GF-D8 (cell line): Measurements from ENCODE around the gene TEPSIN.
A peak's percentile ranks its signal among the peaks of the same experiment; 100 is the strongest.

ENCODE experiments used
- DNase-seq: peaks from one replicate; lab custom pipeline; 2025; lab: John Stamatoyannopoulos, UW

The TEPSIN gene

DNA sequence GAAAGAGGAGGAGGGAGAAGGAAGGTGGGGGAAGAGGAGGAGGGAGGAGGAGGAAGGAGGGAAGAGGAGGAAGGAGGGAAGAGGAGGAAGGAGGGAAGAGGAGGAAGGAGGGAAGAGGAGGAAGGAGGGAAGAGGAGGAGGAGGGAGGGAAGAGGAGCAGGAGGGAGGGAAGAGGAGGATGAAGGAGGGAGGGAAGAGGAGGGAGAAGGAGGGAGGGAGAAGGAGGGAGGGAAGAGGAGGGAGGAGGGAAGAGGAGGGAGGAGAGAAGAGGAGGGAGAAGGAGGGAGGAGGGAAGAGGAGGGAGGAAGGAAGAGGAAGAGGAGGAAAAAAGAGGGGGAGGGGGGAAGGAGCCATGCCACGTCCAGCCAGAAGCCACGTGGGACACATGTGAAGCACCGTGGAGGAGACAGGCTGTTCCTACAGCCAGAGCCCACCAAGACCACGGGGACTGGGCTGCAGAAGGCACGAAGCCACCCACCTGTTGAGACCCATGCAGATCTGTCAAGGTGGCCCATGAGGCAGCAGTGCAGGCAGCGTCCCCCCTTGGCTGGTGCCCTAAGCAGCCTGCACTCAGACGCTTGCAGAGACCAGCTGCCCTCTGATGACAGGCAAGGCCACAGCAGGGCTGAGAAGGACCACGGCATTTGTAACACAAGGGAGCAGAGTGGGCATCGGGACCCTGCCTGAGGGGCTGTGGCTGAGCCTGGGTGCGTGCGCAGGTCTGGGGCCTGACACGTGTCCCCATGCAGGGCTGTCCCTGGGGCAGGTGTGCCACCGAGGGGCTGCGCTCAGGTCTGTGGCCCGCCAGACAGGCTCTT is 10.6 kb upstream of the TEPSIN start:
- DNase-seq: no peak

DNA sequence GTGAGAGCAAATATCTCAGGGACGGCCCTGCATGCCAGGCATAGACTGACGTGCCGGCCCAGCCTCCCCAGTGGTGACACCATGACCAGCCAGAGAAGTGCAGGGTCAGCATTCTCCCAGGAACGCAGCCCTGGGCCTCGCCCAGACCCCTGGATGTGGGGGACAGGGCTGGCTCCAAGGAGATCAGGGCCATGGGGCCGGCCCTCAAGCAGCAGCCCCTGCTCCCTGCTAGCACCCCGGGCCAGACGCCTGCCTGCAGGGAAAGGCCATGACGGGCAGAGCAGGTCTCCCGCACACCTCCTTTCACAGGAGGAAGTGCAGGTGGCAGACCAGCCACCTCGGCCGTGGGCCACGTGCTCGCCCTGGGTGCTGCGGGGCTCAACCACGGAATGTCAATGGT is 9.8 kb upstream of the TEPSIN start:
- no peak for DNase-seq

DNA sequence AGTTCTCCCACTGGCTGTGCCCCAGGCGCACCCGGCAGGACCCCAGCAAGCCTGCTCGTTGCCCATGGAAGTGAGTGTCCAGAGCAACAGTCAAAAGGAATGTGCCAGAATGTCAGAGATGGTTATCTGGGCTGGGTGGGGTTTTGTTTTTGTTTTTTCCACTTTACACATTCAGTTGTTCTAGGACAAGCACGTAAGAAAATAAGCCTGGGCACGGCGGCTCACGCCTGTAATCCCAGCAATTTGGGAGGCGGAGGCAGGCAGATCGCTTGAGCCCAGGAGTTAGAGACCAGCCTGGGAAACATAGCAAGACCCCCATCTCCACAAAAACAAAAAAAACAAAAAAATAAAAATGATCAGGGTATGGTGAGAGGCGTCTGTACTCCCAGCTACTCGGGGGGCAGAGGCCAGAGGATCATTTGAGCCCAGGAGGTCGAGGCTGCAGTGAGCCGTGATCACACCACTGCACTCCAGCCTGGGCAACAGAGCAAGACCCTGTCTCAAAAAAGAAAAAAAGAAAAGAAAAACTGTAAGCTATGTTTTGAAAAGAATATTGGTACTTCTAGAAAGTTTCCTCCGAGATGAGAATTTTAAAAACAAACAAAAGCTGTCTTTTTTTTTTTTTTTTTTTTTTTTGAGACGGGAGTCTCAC is 8.6 kb upstream of the TEPSIN start:
- DNase-seq: no peak

DNA sequence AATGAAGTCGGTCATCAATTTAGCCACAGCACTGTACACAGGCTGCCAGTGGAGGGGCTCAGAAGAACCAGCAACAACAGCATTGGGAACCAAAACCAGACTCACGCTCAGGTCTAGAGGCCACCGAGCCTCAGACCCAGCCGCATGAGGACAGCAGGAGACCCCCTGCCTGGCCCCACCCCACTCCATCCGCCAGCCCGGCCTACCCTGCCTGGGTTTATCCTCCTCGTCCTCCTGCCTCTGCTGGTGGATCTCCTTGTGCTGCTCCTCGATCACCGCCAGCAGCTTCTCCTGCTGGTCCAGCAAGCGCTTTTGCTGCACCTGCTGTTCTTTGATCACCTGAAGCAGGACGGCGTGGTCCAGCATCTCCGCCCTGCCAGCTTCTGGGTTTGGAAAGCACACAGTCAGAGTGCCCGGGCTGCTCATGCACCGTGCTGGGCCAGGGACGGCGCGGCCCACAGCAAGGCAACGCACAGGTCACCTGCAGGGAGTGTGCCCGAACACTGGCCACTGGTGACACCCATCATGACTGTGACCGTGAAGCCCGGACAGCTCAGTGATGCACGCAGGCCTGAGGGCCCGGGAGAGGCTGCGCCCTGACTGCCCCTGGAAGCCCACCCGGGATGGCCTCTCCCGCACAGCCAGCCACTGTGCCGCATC is 8.0 kb upstream of the TEPSIN start:
- DNase-seq: no peak

DNA sequence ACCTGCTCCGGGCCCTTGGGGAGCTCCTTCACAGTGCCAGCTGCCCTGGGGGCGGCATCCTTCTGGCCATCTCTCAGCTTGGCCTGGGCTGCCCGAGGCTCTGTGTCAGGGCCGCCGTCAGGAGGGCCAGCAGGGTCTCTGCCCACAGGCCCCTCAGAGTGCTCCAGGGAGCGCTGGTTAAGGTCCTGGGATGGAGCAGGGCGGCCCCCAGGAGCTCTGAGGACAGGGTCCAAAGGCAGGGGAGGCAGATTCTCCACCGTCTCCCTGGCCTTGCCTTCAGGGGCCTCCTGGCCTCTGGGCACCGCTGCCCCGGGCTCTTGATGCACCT is 7.5 kb upstream of the TEPSIN start:
- DNase-seq: no peak

DNA sequence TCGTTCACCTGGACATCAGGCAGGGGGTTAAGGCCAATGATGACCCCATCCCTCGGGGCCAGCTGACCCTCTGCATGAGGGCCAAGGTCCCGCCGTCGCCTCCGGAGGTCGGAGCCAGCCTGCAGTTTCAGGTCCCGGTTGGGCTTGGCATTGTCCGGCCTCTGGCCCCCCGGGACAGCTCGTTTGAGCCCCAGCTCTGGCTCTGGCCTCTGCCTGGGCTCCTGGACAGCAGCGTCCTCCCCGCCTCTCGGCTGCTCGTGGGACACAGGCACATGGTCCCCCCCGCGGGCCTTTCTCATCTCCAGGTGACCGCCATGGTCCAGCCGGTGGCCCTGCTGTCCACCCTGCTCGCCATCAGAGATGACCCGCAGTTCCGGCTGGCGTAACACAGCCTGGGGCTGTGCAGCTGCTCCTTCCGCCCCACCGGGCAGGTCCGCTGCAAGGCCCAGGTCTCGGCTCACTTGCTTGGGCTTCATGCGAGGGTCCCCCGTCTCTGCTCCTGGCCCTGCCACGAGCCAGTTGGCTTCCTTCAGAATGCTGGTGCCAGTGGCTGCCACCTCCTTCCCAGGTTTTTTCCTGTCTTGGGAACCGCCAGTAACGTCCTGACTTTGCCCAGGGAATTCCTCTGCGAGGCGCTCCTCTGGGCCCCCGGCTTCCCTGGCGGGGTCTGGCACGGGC is 6.9 kb upstream of the TEPSIN start:
- DNase-seq: no peak

DNA sequence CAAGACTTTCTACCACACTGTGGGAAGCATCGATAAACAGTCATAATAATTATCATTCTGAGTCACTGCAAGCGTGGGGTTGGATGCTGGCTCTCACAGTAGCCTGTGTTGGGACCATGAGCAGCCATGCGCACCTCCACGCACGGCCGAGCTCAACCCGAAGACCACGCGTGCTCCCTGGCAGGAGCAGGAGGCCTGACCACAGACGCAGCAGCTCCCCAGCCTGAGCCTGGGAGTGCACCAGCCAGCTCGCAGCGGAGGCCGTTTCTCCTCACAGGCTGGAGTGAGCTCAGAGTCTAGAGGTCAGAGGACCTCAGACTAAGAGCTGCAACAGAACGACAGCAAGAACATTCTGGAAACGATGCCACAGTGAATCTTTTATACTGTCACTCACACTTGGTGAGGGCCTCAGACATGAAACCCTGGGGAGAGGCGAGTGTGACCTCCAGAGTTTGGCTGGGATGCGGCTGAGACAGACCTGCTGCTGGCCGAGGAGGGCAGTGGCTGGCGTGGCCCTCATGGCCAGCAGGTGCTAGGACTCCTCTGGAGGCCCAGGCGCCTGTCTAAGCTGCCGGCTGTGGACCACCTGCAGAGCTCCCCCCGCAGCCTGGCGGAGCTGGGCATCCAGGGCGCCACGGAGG is 6.3 kb upstream of the TEPSIN start:
- no peak for DNase-seq

DNA sequence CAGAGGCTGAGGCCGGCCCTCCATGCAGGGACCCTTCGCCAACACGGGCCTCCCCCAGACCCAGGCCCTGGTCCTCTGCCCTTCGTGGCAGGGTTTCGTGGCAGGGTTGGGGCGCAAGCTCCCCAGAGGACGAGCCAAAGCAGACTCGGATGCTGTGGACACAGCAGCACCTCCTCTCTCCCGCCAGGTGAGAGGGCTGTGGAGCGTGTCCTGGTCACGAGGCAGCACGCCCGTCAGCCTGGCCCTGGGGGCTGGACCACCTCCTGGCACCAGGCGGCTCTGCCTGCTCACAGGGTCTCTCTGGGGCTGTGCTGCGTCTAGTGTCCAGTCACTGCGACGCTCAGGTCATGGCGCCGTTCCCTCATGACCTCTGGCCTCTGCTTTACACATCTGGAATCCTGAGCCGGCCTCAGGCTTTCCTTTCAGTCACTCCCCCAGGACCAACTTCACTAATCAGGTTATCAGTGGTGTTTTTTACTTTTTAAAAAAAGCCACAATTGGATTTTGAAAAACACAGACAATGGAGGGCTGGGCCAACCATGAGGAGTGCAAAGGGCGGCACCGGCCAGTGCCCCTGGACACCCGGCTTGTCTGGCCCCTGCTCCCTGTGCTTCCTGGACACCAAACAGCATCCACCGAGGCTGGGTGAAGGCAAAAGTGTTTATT is 5.6 kb upstream of the TEPSIN start:
- no peak for DNase-seq

DNA sequence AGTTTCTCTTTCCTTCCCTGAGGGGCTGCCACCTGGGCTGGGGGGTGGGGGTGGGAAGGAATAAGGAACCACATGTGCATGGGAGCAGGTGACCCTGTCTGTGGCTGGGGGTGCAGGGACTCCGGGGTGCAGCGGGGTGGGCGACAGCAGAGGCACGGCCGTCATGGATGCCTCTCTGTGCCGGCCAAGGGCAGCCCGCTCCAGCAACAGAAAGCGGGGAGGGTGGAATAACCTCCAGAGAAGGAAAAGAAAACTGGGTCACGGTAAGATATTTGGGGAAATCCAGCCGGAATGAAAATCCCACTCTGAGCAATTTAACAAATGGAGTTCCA is 4.4 kb upstream of the TEPSIN start:
- DNase-seq: no peak

DNA sequence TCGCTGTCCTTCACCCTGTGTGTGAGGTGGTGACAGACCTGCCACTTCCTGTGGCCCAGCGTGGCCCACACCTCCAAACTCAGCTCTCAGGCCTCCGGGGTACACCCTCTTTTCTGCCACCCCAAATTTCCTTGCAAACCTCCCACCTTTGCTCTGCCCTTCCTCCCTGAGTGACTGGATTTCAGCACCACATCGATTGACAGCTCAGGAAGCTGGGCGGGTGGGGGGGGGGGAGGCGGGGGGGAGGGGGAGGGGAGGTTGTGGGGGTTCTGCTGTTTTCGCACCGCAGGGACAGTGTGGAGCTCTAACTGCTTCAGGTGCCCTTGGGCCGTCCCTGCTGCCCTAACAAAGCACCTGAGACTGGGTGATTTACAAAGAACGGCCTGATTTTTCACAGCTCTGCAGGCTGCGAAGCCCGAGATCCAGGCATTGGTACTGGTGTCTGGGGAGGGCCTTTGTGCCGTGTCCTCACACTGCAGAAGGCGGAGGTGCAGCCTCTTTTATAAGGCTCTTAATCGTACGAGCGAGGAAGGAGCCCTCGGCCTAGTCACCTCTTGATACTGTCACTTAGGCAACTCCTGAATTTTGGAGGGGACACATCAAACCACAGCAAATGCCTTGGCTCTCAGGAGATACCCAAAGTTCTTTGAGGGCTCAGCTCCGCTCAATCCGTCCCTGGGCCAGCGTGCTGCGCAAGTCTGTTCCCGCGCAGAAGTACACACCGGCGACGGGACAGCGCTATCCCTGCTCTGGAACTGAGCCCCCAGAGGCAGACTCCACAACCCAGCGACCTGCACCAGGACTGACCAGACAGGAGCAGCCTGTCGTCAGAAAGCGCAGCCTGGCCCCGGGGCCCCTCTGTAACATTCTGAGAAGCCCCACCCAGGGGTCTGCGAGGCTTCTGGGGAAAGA is 3.8 kb upstream of the TEPSIN start:
- DNase-seq: no peak

DNA sequence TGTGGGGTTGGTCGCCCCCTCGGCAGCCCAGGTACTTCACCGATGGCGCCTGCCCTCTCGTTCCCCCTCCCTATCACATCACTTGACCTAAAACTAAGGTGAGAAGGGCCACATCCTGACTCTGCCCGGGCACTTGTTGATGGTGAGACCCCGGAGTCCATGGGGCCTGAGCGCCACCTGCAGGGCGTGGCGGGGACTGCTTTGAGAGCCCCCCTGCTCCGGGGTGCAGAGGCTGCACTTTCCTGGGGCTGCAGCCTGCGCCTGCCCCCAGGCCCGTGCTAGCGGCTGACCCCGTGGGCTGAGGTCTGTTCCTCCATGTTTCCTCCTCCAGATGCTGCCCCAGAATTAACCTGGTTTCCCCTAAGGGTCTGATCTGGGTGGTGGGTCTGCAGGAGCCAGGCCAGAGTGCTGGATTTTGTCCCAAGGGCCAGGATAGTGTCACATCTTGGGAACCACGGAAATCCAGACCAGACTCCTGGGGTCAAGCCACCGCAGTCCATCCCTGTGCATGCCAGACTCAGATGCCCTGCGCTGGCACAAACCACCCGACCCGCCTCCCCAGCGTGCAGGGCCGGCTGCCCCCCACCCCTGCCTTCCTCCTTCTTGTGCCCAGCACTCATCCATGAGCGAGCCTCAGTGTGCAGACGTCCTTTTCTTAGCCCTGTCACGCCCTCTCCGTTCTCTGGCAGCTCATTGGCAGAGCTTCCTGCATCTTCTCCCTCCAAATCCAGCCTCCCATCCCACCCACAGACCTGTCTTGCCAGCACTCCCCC is 3.0 kb upstream of the TEPSIN start:
- peak; percentile 3 for DNase-seq

DNA sequence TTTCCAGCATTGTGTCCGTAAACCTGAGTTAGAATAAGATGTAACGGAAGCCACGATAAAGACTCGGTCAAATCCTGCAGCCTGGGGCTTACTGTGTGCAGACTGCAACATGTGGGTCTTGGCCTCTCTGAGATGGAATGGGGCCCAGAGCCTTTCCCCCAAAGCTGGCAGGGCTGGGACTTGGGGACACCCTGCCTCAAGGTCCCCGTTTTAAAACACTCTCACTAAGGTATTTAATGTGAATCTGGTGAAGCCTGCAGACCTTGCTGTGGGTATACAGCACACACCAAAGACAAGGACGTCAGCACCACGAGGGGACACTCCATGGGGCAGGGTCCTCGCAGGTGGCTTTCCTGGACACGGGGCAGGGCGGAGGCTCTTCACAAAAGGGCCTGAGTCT is 2.3 kb upstream of the TEPSIN start:
- no peak for DNase-seq

DNA sequence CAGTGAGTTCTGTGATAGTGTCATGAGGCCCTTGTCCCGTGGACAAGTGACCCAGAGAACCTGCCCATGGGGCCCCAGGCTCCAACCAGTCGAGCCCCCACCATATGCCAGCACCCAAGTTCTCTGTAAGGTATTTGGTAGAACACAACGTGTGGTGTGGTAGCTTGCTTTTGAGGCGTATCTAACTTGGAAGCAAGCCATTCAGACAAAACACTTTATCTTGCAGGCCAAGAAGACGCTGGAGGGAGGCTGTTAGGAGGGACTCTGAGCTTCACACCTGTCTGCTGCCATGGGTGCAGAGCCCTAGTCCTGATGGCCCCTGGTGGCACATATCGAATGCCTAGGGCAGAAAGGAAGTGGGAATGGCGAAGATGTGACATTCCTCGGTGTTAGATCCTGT is 1.9 kb upstream of the TEPSIN start:
- no peak for DNase-seq

DNA sequence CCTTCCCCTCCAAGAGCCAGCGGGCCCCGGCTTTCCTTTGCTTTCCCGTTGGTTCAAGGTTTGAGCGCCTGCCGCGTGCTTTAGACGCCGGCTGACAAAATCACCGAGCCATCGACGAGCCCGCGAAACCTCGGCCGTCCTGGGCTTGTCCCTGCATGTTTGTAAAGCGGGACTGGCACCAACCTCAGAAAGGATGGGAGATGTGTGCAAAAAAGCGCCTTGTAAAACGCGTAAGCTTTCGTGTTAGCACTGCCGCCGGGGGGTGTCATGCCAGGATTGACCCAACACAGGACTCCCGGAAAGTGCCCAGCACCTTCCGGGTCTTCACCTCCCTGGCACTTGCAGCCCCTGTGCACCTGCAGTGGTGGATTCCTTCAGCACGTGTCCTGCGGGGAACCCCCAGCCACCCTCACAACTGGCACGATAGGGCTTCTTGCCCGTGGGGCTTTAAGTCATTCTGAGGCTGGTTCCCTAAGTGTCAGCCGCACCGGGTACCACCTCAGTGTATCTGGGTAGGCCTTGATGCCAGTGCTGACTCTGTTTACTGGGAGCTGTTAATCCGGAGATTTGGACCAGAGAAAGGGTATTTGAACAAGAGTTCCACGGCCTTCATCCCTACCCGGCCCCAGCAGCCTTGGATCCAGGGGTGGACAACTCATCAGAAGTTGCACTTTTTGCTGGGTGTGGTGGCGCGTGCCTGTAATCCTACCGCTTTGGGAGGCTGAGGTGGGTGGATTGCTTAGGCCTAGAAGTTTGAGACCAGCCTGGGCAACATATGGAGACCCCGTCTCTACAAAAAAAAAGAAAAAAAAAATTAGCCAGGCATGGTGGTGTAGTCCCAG is 1.1 kb upstream of the TEPSIN start:
- DNase-seq: no peak

DNA sequence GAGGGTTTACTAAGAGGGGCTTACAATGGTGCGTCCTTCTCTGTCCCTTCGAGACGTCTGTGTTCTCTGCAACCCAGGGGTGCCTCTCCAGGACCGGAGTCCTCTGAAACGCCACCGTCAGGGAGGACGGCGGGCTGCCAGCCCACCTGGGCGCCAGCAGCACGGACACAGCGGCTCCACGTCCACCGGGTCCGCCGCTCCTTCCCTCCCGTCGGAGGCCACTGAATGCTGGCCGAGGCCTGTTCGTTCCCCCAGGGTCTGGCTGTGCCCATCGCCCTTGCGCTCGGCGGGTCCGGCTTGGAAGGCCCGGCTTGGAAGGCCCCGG is 403 bp downstream of the TEPSIN start:
- DNase-seq: no peak

DNA sequence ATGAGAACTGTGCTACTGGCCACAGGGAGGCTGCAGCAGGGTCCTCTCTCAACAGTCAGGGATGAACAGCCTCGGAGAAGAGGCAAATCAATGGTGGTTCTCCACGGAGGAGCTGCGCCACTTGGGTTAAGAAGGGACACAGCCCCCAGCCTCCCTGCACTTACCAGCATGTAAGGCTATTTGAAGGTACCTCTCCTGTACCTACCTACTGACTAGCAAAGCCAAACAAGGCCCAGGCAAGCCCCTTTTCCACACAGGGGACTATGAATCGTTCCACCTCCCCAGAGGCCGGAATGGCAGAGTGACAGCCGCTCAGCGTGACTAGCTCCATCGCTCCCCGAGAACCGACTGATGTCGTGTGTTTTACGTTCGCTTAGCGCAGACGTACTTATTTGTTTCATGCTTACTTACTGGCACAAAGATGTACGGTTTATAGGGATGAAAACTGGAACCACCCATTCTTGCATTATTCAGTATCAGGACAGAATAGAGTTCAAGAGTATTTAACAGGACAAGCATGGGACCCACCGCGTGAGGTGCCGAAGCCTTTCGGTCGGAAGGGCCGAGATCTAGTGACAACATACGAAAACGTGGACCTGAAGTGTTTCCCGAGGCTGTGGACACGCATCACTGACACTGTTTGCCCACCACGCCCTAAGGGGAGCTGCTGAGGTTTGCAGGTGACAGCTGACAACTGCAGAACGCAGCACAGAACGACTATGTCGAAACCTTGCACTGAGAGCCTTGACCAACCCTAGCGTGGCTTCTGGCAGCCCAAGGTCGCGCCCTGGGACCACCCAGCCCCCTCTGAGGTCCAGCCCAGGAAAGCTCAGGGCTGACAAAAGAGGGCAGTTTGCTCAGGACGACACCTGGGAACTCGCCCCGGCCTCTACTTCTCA is 1.0 kb downstream of the TEPSIN start:
- no peak for DNase-seq

DNA sequence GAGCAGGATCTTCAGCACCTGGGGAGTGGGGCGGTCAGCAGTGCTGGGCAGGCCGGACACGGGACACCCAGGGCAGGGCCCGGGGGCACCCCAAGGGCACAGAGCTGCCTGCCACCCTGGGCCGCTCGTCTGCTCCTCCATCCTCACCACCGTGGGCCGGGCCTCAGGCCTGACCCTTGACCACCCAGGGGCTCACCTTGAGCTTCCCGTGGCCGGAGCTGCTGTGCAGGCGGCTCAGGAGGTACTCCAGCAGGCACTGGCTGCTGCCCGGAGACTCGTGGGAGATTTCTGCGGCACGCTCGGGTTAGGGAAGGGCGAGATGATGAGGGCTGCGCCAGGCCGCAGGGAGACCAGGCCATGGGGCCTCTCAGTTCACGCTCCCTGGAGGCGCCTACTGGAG is 2.1 kb downstream of the TEPSIN start:
- no peak for DNase-seq
